Heart left ventricle (tissue), 16 donors: Measurements from ENCODE around the gene TMPRSS11B. TPM values are rescaled to one million over a fixed set of nuclear protein-coding genes. Genes with fewer than 3 reads are reported as not detected.
"Not testable (repeated sequence)": the region's sequence is repeated elsewhere in the genome, so short reads cannot be mapped to it uniquely, and the experiment has no call there.

Experiments used
- ATAC-seq, 4 donors: fragments of 200-7000 bp; cut with Tn5 transposase; one replicate each; pipeline ENCODE4 v1.9.1; 2020 to 2022; ENCODE audit warnings: moderate library complexity in 4 of 4, mild to moderate bottlenecking in 3 of 4, moderate number of reproducible peaks in 1 of 4
- DNase-seq, 5 donors: peaks; one replicate each; pipeline ENCODE4 v3.0.0-alpha.2; 2020
- H3K27ac ChIP-seq, 12 donors: fragments of 200-600 bp; sonication (generic) in 4 of 12; one replicate each; pipeline versions ENCODE4 v1.5.0 to v1.8.0; 2016 to 2022; ENCODE audit warnings: mild to moderate bottlenecking in 2 of 12
- H3K27me3 ChIP-seq, 9 donors: fragments of 200-600 bp; sonication (generic) in 2 of 9; one replicate each; pipeline versions ENCODE4 v1.5.1 to v1.8.0; 2016 to 2022; ENCODE audit warnings: mild to moderate bottlenecking in 3 of 9
- H3K36me3 ChIP-seq, 9 donors: fragments of 200-600 bp; sonication (generic) in 2 of 9; one replicate each; pipeline versions ENCODE4 v1.5.0 to v1.8.0; 2018 to 2022; ENCODE audit warnings: mild to moderate bottlenecking in 2 of 9
- H3K4me1 ChIP-seq, 12 donors: fragments of 200-600 bp; sonication (generic) in 4 of 12; one replicate each; pipeline versions ENCODE4 v1.5.0 to v1.8.0; 2016 to 2022; ENCODE audit warnings: mild to moderate bottlenecking in 3 of 12
- H3K4me3 ChIP-seq, 12 donors: fragments of 200-600 bp; sonication (generic) in 4 of 12; one replicate each; pipeline versions ENCODE4 v1.5.0 to v1.8.0; 2017 to 2022; ENCODE audit warnings: mild to moderate bottlenecking in 9 of 12, moderate library complexity in 4 of 12
- H3K9me3 ChIP-seq, 12 donors: fragments of 200-600 bp; sonication (generic) in 4 of 12; one replicate each; pipeline versions ENCODE4 v1.5.0 to v1.8.0; 2016 to 2022; ENCODE audit warnings: mild to moderate bottlenecking in 1 of 12
- CTCF ChIP-seq, 12 donors: fragments of 200-600 bp; sonication (generic) in 4 of 12; IDR thresholded peaks; one replicate each; pipeline versions ENCODE4 v1.5.0 to v1.8.0; 2018 to 2022; ENCODE audit warnings: antibody characterized with exemption in 12 of 12, mild to moderate bottlenecking in 5 of 12
- POLR2A ChIP-seq, 2 donors: fragments of 450-650 bp; IDR thresholded peaks; one replicate each; pipeline ENCODE4 v1.6.1; 2017; ENCODE audit warnings: antibody characterized with exemption in 2 of 2, mild to moderate bottlenecking in 2 of 2, moderate library complexity in 2 of 2
- WGBS, 4 donors: extraction: QIAGEN DNeasy Blood & Tissue Kit in 2 of 4; methylation state at CpG; one replicate each; pipeline versions ENCODE4 v1.1.5 to v1.1.7; 2013 to 2018; 5-methylcytosine and 5-hydroxymethylcytosine counted together
- intact Hi-C, 10 donors: fragments of 100-400 bp; cut with DNase I; formaldehyde crosslinking; loops; one replicate each; pipeline versions ENCODE4 v1.11.1 to v1.14.2; 2022
- polyA plus RNA-seq, 2 donors: library from polyadenylated mRNA; stranded (reverse); fragments of 200-250 nt; gene quantifications; one replicate each; pipeline ENCODE4 v1.2.3, GENCODE V29; 2013
- total RNA-seq, 9 donors: library from RNA; depleted of rRNA in 2 of 9; stranded (reverse); fragments of >200 nt in 2 of 9; fragmentation: NEBNext Ultra II Directional in 3 of 9; extraction: Animal tissue kit (Norgen Biotek cat#: 25700) in 3 of 9; gene quantifications; one replicate each; pipeline versions ENCODE4 v1.1.0 to v1.2.4, GENCODE V29; 2016 to 2023
- donor health status: ischemic (EF 13 %, LVEDD 7.1; RV severe dilation, severe dysfunction).
- donor health status: healthy with polysubstance abuse.
- donor health status: DM: no; HTN: yes; CAD: no.
- donor health status: DM: no; HTN: no; CAD: no.
- donor health status: ischemic (EF 25% LVEDD 6.9; RV normal size, moderate dysfunction).
- donor health status: ischemic (EF 25% LVEDD 5.7; RV mildly dilated, moderate dysfunction).
- donor health status: healthy.
- donor health status: DM: yes; HTN: yes; CAD: no.
- donor health status: ischemic (EF 35%, LVEDD 5.7; RV mildly dilated, moderate dysfunction).
- donor health status: nonischemic (EF 11% LVEDD 7.7; RV severe dilation, severe dysfunction).
- donor health status: DM: yes; HTN: yes; CAD: no.
- donor health status: PGD.
- donor health status: ischemic (EF 29% LVEDD 5.4; RV normal size, mild dysfunction).
- donor health status: nonischemic (EF 23%, LVEDD 6.1; RV moderate dilation, normal function).

TMPRSS11B gene
- total and polyA plus RNA-seq, 11 donors, result 0.06 TPM; not detected in 10

GRCh38 chr4:68283714-68284113 lies 38.2 kb upstream of the TMPRSS11B start:
- H3K27me3 ChIP-seq, result no peaks in the 10 kb centered on the region
- ATAC-seq (no peak), DNase-seq (no peak)
- H3K4me1 ChIP-seq, result no peaks in the 10 kb centered on the region
- intact Hi-C loops, result no loop called here
- 72 to 89% (median 79%) methylated on average over 3 of the region's 3 CpGs for WGBS, 4 donors
- no peaks in the 10 kb centered on the region for H3K9me3 ChIP-seq
- H3K4me3 ChIP-seq, result no peak overlapping the region
- TF ChIP-seq CTCF (IDR thresholded peaks at IDR 0.05) (no peak), POLR2A (IDR thresholded peaks at IDR 0.05) (no peak)
- H3K27ac ChIP-seq, result no peak overlapping the region
- no peaks in the 10 kb centered on the region for H3K36me3 ChIP-seq

GRCh38 chr4:68283095-68283494 lies 37.6 kb upstream of the TMPRSS11B start:
- intact Hi-C loops, result no loop called here
- Histone ChIP-seq H3K4me1 (no peaks in the 10 kb centered on the region), H3K9me3 (no peaks in the 10 kb centered on the region), H3K27ac (no peak overlapping the region), H3K36me3 (no peaks in the 10 kb centered on the region), H3K4me3 (no peak overlapping the region), H3K27me3 (no peaks in the 10 kb centered on the region)
- DNase-seq (no peak), ATAC-seq (no peak)
- TF ChIP-seq POLR2A (IDR thresholded peaks at IDR 0.05), result no peak
- no peak for TF ChIP-seq CTCF (IDR thresholded peaks at IDR 0.05)
- 81 to 88% (median 86%) methylated on average over 2 of the region's 2 CpGs for WGBS, 4 donors

DNA sequence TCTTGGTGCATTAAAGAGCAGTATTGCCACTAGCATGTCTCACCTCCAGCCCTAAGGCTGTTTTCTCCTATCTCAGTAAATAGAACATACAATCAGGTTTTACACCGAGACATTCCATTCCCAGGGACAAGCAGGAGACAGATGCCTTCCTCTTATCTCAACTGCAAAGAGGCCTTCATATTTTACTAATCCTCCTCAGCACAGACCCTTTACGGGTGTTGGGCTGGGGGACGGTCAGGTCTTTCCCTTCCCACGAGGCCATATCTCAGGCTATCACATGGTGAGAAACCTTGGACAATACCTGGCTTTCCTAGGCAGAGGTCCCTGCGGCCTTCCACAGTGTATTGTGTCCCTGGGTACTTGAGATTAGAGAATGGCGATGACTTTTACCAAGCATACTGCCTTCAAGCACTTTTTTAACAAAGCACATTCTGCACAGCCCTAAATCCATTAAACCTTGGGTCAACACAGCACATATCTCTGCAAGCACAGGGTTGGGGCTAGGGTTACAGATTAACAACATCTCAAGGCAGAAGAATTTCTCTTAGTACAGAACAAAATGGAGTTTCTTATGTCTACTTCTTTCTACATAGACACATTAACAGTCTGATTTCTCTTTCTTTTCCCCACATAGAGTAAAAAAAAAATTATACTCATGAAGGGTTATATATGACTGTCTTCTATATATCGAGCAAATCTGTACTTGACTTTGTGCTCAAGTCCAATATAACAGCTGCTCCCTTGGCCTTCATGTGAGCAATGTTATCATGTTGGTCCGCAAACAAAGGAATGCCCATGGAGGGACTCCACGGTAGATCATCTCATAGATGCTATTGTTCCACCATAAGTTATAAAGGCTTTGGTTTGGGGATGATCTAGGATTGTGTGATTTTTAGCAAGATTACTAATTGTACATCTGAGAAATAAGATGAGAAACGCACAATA lies 36.6 kb upstream of the TMPRSS11B start:
- H3K4me1 ChIP-seq, H3K27ac ChIP-seq, H3K4me3 ChIP-seq, H3K36me3 ChIP-seq, ATAC-seq, intact Hi-C loops, H3K27me3 ChIP-seq, H3K9me3 ChIP-seq, DNase-seq: not testable (repeated sequence)
- 60 to 65% (median 63%) methylated on average over 10 of the region's 10 CpGs for WGBS, 4 donors

GRCh38 chr4:68278029-68278428 lies 32.5 kb upstream of the TMPRSS11B start:
- 57 to 79% (median 72%) methylated on average over 2 of the region's 2 CpGs for WGBS, 4 donors
- TF ChIP-seq CTCF (IDR thresholded peaks at IDR 0.05) (no peak), POLR2A (IDR thresholded peaks at IDR 0.05) (no peak)
- intact Hi-C loops, result loop anchor here in 1 of 10 donors (10.0 kb wide), 1 partner anchor 217 kb away; no protein-coding TSS in a partner anchor
- Histone ChIP-seq H3K36me3 (no peaks in the 10 kb centered on the region), H3K27me3 (no peaks in the 10 kb centered on the region), H3K9me3 (no peaks in the 10 kb centered on the region), H3K4me1 (no peaks in the 10 kb centered on the region), H3K4me3 (no peak overlapping the region), H3K27ac (no peak overlapping the region)
- DNase-seq, result no peak
- no peak for ATAC-seq
